AG08396 (cell line): Measurements from ENCODE around the gene RABEP1.
A peak's percentile ranks its signal among the peaks of the same experiment; 100 is the strongest.
"Not testable (repeated sequence)": the region's sequence is repeated elsewhere in the genome, so short reads cannot be mapped to it uniquely, and the experiment has no call there.

Experiments
- DNase-seq: peaks from one replicate; pipeline ENCODE4 v3.0.0; 2012; ENCODE audit warnings: low spot score, mixed read lengths

Gene RABEP1

DNA sequence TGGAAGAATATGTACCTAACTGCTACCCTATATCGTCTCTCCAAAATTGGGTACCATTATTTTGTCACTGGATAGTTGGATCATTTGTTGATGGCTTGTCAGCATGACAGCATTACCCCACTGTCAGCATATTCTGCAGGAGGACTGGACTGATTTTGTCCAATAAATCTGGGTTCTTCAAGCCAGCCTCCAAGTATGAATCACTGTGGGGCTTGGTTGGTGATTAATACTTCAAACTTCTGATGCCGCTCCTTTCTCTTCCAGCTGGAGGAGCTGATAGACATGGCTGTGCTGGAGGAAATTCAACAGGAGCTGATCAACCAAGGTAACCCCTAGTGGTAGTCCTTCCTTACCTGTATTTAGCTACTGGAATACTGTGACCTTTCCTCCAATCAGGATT is 140.4 kb downstream of the RABEP1 start:
- peak; percentile 71 for DNase-seq

GRCh38 chr17:5424909-5425308 is 142.8 kb downstream of the RABEP1 start:
- no peak for DNase-seq

DNA sequence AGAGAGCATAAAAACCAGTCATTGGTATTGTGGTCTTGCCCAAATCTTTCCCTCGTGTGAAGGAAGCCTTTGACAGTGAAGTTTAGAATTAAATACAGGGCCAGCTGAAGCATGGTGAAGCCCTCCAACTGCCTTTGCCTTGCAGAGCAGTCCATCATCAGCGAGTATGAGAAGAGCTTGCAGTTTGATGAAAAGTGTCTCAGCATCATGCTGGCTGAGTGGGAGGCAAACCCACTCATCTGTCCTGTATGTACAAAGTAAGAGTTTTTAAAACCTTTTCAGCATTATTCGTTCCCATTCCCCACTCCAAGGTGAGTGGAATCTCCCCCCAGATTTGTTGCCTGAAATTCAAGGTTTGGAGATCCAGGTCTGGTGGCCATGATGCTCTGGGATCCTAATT is 143.7 kb downstream of the RABEP1 start:
- no peak for DNase-seq

DNA sequence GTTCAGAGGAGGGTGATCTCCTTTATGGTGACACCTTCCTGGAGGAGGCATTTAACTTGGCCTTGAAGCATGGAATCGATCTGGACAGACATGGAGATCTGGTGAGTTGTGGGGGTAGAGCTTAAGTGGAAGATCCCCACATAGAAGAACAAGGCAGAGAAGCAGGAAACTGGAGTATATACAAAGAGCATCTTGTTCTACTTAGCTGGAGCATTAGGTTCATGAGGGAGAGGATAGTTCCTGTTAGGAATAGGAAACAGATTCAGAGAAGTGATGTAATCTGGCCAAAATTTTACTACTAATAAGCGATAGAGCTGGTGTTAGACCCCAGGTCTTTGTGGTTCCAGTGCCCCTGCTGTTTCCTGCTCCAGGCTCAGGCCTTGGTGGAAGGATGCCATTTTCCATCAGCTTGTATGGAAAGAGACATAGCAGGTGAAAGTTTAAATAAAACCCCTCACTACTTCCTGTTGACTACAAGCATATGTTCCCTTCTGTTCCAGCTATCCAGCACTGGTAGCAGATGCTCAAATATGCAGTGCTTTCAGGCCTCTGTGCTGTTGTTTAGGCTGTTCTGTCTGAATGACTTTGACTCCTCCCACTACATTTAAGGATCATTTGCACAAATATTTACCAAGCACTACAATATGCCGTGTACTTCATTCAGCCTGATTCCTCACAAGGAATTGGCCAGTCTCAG is 147.3 kb downstream of the RABEP1 start:
- no peak for DNase-seq

DNA sequence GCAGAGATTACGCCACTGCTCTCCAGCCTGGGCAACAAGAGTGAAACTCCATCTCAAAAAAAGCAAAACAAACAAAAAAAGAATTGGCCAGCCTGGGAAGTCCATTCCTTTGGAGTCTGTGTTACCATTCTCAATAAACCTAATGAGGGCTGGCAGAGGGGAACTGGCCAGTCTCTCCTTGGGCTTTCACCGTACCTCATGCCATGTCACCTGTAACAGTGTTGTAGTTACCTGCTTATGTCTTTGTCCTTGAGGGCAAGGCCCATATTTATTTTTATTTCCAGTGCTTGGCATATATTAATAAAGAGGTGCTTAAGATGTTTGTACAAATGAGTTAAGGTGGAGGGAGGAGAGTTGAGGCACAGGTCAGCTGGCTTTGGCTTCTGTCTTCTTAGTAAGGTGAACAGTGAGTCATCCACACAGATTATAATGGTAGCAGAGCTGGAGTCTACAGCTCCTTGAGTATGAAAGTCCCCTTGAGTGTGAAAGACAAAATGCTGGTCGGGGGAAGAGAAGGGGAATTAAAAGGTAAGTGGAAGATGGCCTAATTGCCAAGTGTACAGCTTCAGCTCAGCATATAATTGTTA is 148.4 kb downstream of the RABEP1 start:
- no peak for DNase-seq

DNA sequence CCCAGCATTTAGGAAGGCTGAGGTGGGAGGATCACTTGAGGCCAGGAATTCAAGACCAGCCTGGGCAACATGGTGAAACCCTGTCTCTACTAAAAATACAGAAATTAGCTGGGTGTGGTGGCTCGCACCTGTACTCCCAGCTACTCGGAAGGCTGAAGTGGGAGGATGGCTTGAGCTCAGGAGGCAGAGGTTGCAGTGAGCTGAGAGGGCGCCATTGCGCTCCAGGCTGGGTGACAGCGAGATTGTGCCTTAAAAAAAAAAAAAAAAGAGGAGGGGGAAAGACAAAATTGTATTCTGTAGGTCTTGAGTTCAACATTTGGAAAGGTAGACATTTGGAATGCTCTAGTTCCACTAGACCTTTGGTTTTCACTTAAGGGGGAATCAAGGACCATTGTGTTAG is 149.2 kb downstream of the RABEP1 start:
- DNase-seq: not testable (repeated sequence)

DNA sequence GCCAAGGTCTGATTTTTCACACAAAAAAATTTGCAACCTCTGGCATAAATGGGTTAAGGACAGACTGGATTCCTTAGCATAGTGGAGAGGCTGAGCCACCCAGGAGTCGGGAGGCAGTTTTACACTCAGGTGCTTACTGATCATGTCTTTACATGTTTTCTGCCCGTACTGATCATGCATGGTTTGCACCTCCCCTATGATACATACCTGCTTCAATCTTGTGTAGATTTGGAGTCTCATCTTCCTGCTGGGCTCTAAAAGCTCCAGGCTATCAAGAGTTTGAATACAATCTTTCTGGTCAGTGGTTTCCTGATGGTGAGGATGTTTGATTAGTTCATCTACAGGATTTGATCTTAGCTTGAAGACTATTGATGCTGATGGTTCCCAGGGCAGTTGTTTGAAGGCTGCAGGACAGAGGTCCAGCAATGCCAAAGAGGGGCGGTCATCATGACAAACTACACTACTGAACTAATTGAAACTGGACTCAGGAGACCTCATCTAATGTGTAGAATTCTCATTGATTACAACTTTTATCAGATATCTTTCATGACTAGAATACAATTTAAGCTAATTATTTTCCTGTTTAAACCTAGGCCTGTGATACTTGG is 150.0 kb downstream of the RABEP1 start:
- DNase-seq: no peak

GRCh38 chr17:5434984-5435383 is 152.9 kb downstream of the RABEP1 start:
- DNase-seq: no peak
